Mesenchymal stem cell (in vitro differentiated cells and primary cell): ENCODE results near the gene KIRREL3.

Source experiments
- DNase-seq: peaks from one replicate; pipeline ENCODE4 v3.0.0-alpha.2; 2013
- H2AFZ ChIP-seq: one replicate; pipeline ENCODE4 v1.6.1; 2013; ENCODE audit warnings: low read depth, mild to moderate bottlenecking, control low read depth, inconsistent platforms, low read length, moderate library complexity
- H2AK5ac ChIP-seq: 2 replicates; pipeline ENCODE4 v1.6.1; 2013; ENCODE audit warnings: low read length, moderate library complexity, mild to moderate bottlenecking, inconsistent platforms; ENCODE audit not compliant: severe bottlenecking
- H2BK120ac ChIP-seq: one replicate; pipeline ENCODE4 v1.6.1; 2013; ENCODE audit warnings: low read depth, mild to moderate bottlenecking, inconsistent platforms, low read length, moderate library complexity
- H2BK12ac ChIP-seq, 2 experiments: one replicate each; pipeline ENCODE4 v1.6.1; 2013; ENCODE audit warnings: inconsistent platforms in 2 of 2, low read length in 2 of 2, mild to moderate bottlenecking in 2 of 2, moderate library complexity in 2 of 2, control low read depth in 1 of 2
- H2BK15ac ChIP-seq: one replicate; pipeline ENCODE4 v1.6.1; 2013; ENCODE audit warnings: mild to moderate bottlenecking, low read depth, inconsistent platforms; ENCODE audit not compliant: poor library complexity, severe bottlenecking
- H2BK5ac ChIP-seq: 2 replicates; pipeline ENCODE4 v1.6.1; 2013; ENCODE audit warnings: low read depth, mild to moderate bottlenecking, low read length, control low read depth, inconsistent platforms; ENCODE audit not compliant: poor library complexity, severe bottlenecking
- H3K14ac ChIP-seq, 2 experiments: one replicate each; pipeline ENCODE4 v1.6.1; 2013; ENCODE audit warnings: inconsistent platforms in 2 of 2, low read length in 2 of 2, control low read depth in 1 of 2, mild to moderate bottlenecking in 1 of 2, moderate library complexity in 1 of 2
- H3K18ac ChIP-seq, 2 experiments: one replicate each; pipeline ENCODE4 v1.6.1; 2013; ENCODE audit warnings: inconsistent platforms in 2 of 2, low read length in 2 of 2, control low read depth in 1 of 2, low read depth in 1 of 2, mild to moderate bottlenecking in 1 of 2
- H3K23ac ChIP-seq, 2 experiments: one replicate each; pipeline ENCODE4 v1.6.1; 2013; ENCODE audit warnings: inconsistent platforms in 2 of 2, low read length in 2 of 2, mild to moderate bottlenecking in 2 of 2, moderate library complexity in 2 of 2, control low read depth in 1 of 2
- H3K27ac ChIP-seq: 2 replicates; pipeline ENCODE4 v1.5.1; 2013; ENCODE audit warnings: mild to moderate bottlenecking, moderate library complexity, low read length, control low read depth, inconsistent platforms; ENCODE audit not compliant: poor library complexity, severe bottlenecking
- H3K27me3 ChIP-seq, 2 experiments: 2 replicates each; pipeline versions ENCODE4 v1.6.1 to v1.7.0; 2013; ENCODE audit warnings: low read length in 2 of 2, mild to moderate bottlenecking in 2 of 2, moderate library complexity in 2 of 2, control low read depth in 1 of 2, inconsistent platforms in 1 of 2; ENCODE audit not compliant: control insufficient read depth in 1 of 2, insufficient read depth in 1 of 2
- H3K36me3 ChIP-seq, 2 experiments: 2 replicates each; pipeline versions ENCODE4 v1.6.1 to v1.7.0; 2013; ENCODE audit warnings: low read length in 2 of 2, control low read depth in 1 of 2, inconsistent platforms in 1 of 2, low read depth in 1 of 2, mild to moderate bottlenecking in 1 of 2; ENCODE audit not compliant: insufficient read depth in 2 of 2, control insufficient read depth in 1 of 2
- H3K4ac ChIP-seq, 2 experiments: one replicate each; pipeline ENCODE4 v1.6.1; 2013; ENCODE audit warnings: inconsistent platforms in 2 of 2, low read length in 2 of 2, mild to moderate bottlenecking in 2 of 2, moderate library complexity in 2 of 2, control low read depth in 1 of 2, low read depth in 1 of 2
- H3K4me1 ChIP-seq: 2 replicates; pipeline ENCODE4 v1.6.1; 2013; ENCODE audit warnings: low read depth, low read length, control low read depth; ENCODE audit not compliant: control insufficient read depth, insufficient read depth
- H3K4me2 ChIP-seq: 2 replicates; pipeline ENCODE4 v1.6.1; 2013; ENCODE audit warnings: low read length, mild to moderate bottlenecking, inconsistent platforms; ENCODE audit not compliant: poor library complexity, severe bottlenecking
- H3K4me3 ChIP-seq, 2 experiments: 2 replicates each; pipeline versions ENCODE4 v1.5.1 to v1.7.0; 2013; ENCODE audit warnings: low read length in 2 of 2, mild to moderate bottlenecking in 2 of 2, control low read depth in 1 of 2, low read depth in 1 of 2; ENCODE audit not compliant: insufficient read depth in 1 of 2
- H3K79me1 ChIP-seq: replicated peaks from 2 replicates; pipeline ENCODE4 v1.6.1; 2013; ENCODE audit warnings: mild to moderate bottlenecking, control low read depth, low read length, inconsistent platforms; ENCODE audit not compliant: poor library complexity, severe bottlenecking
- H3K9ac ChIP-seq: 2 replicates; pipeline ENCODE4 v1.7.0; 2013; ENCODE audit warnings: mild to moderate bottlenecking, low read length, moderate library complexity
- H3K9me3 ChIP-seq: 2 replicates; pipeline ENCODE4 v1.7.0; 2013; ENCODE audit warnings: mild to moderate bottlenecking, low read length; ENCODE audit not compliant: control insufficient read depth
- H4K8ac ChIP-seq: one replicate; pipeline ENCODE4 v1.6.1; 2013; ENCODE audit warnings: inconsistent platforms, mild to moderate bottlenecking, low read length, moderate library complexity
- H4K91ac ChIP-seq: one replicate; pipeline ENCODE4 v1.6.1; 2013; ENCODE audit warnings: mild to moderate bottlenecking, low read length, inconsistent platforms
- WGBS: methylation state at CpG from one replicate; pipeline ENCODE4 v1.1.7; 2013; ENCODE audit warnings: mixed read lengths; 5-methylcytosine and 5-hydroxymethylcytosine counted together

Gene KIRREL3

DNA sequence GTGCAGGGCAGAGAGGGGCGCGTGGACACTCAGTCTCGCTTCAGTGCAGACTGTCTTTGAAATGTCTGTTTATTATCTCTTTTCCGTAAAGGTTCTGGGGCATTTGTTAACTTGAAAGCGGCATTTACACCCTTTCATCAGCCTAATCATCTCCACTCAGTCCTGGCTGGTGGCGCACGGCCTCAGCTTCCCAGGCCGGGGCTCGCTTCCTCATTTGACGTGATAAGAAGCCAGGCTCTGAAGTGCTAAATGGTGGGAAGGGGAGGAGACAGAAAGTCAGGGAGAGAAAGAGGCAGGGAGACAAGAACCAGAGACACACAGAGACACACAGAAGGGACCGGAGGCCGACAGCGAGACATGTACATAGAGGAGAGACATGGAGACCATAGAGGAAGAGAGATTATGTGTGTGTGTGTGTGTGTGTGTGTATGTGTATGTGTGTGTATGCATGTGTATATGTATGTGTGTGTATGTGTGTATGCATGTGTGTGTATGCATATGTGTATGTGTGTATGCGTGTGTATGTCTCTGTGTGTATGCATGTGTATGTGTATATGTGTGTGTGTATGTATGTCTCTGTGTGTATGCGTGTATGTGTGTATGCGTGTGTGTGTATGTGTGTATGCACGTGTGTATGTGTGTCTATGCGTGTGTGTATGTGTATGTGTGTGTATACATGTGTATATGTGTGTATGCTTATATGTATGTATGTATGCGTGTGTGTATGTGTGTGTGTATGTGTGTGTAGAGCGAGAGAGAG, 543.6 kb downstream of the KIRREL3 start:
- Histone ChIP-seq H2BK15ac (no peak overlapping the region), H2AK5ac (no peak overlapping the region), H3K27ac (no peak overlapping the region), H3K18ac (no peak overlapping the region), H2BK5ac (no peak overlapping the region), H3K4me3 (no peak overlapping the region), H3K27me3 (peaks cover 40 to 55% of the 10 kb centered on the region in 2 experiments), H2BK120ac (no peak overlapping the region), H3K9ac (no peak overlapping the region), H3K23ac (no peak overlapping the region), H2AFZ (no peak overlapping the region), H3K4me2 (no peak overlapping the region), H4K8ac (no peak overlapping the region), H3K14ac (peak overlapping the region in 1 of 2 experiments; percentile 66), H3K4me1 (no peaks in the 10 kb centered on the region), H3K9me3 (no peaks in the 10 kb centered on the region), H3K4ac (no peak overlapping the region), H3K79me1 (no peaks in the 10 kb centered on the region), H3K36me3 (peaks cover 0 to 3% of the 10 kb centered on the region in 2 experiments), H2BK12ac (no peak overlapping the region), H4K91ac (no peak overlapping the region)
- 44% methylated on average over 17 of the region's 20 CpGs for WGBS
- DNase-seq, result no peak

DNA sequence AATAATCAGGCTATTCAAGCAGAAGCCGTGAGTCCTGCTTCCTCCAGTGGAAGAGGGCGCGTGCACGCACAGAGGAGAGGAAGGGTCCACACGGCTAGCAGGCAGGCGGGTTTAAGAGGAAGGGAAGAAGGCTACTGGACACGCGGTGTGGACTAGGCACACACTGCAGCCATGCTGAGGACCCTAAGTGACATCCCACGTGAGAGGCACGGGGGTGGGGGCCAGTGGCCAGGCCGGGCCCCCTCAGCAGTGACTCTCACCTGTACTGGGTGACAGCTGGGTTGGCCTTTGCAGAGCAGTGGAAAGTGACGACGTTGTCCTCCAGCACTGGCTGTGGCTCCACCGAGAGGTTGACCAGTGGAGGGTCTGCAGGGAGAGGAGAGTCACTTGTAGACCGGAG, 544.5 kb downstream of the KIRREL3 start:
- Histone ChIP-seq H3K9me3 (no peaks in the 10 kb centered on the region), H2AFZ (no peak overlapping the region)

DNA sequence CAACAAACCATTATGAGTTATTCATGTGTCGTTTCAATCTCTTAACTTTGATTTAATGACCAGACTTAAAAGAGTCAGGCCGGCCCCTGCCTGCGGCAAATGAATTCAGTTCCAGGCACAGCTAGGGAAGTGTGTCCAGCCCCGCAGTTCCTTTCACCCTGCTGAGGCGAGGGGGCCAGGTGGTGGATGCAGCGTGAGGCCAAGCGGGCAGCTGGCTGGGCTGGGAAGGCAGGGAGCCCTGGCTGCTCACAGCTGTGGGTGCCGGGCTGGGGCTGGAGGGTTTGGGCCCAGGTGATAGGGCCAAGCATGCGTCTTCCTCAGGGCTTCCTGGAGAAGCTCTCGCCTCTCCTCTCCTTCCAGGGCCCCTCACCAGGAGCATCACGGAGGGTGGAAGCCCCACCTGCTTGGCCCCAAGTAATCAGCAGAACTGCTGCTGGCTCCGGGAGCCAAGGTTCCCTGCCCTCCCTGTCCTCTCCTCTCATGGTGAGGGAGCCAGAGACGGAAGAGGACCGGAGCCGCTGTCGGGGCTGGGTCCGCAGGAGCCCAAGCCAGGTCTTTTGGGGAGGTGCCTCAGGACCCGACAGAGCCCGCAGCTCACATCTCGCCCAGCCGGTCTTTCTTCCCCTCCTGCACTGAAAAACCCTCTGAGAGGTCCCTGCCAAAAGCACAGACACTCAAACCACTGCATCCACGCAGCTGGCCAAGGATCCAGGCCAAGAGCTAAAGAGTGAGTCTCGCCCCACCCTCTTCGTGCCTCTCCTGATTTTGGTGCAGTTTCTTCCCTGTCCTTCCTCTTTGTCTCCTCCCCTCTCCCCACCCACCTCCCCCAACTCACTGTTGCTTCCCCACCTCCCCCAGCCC, 548.1 kb downstream of the KIRREL3 start:
- Histone ChIP-seq H3K14ac (no peak overlapping the region), H2AK5ac (no peak overlapping the region), H4K91ac (no peak overlapping the region), H3K4me1 (peaks cover 8% of the 10 kb centered on the region), H3K79me1 (no peaks in the 10 kb centered on the region), H2BK120ac (no peak overlapping the region), H4K8ac (no peak overlapping the region), H2BK12ac (no peak overlapping the region), H2BK5ac (no peak overlapping the region), H3K9me3 (no peaks in the 10 kb centered on the region), H3K4me3 (no peak overlapping the region), H3K27ac (no peak overlapping the region), H3K23ac (no peak overlapping the region), H3K27me3 (peaks cover 24 to 32% of the 10 kb centered on the region in 2 experiments), H3K36me3 (peaks cover 0 to 8% of the 10 kb centered on the region in 2 experiments), H3K9ac (no peak overlapping the region), H3K4ac (no peak overlapping the region), H3K4me2 (no peak overlapping the region), H2AFZ (no peak overlapping the region), H2BK15ac (no peak overlapping the region), H3K18ac (no peak overlapping the region)
- DNase-seq, result no peak
- WGBS, result 57% methylated on average over 24 of the region's 24 CpGs

More for the DNA sequence above, 544.5 kb downstream of the KIRREL3 start:
- no peak overlapping the region for H3K18ac ChIP-seq
- H2BK120ac ChIP-seq, result no peak overlapping the region
- no peak overlapping the region for H2BK15ac ChIP-seq
- H3K27me3 ChIP-seq, result peaks cover 41 to 52% of the 10 kb centered on the region in 2 experiments
- no peak overlapping the region for H3K27ac ChIP-seq
- no peaks in the 10 kb centered on the region for H3K79me1 ChIP-seq
- no peak overlapping the region for H3K9ac ChIP-seq
- no peak for DNase-seq
- H2AK5ac ChIP-seq, result no peak overlapping the region
- H2BK5ac ChIP-seq, result no peak overlapping the region
- no peak overlapping the region for H3K14ac ChIP-seq
- no peak overlapping the region for H3K23ac ChIP-seq
- no peak overlapping the region for H4K91ac ChIP-seq
- no peak overlapping the region for H3K4me3 ChIP-seq
- H4K8ac ChIP-seq, result no peak overlapping the region
- no peak overlapping the region for H3K4ac ChIP-seq
- peaks cover 0 to 6% of the 10 kb centered on the region in 2 experiments for H3K36me3 ChIP-seq
- H3K4me2 ChIP-seq, result no peak overlapping the region
- no peak overlapping the region for H2BK12ac ChIP-seq
- 75% methylated on average over 15 of the region's 15 CpGs for WGBS
- peaks cover 3% of the 10 kb centered on the region for H3K4me1 ChIP-seq

DNA sequence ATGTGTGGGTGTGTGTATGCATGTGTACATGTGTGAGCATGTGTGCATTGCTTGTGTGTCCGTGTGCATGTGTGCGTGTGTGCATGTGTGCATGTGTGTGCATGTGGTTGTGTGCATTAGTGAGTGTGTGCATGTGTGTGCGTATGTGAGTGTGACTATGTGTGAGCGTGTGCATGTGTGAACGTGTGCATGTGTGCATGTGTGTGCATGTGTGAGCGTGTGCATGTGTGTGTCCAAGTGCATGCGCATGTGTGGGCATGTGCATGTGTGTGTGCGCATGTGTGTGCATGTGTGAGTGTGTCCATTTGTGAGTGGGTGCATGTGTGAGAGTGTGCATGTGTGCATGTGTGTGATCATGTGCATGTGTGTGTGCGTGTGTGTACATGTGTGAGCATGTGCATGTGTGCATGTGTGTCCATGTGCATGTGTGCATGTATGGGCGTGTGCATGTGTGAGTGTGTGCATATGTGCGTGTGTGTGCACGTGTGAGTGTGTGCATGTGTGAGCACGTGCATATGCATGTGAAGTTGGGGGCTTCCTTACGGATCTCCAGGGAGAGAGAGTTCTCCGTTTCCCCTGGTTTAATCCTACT, 549.3 kb downstream of the KIRREL3 start:
- Histone ChIP-seq H3K14ac (peak overlapping the region in 1 of 2 experiments; percentile 8), H2AK5ac (no peak overlapping the region), H3K4me3 (peak overlapping the region in 1 of 2 experiments; percentile 24), H3K4me1 (peaks cover 8% of the 10 kb centered on the region), H3K18ac (no peak overlapping the region), H3K23ac (no peak overlapping the region), H3K36me3 (peaks cover 0 to 8% of the 10 kb centered on the region in 2 experiments), H2AFZ (no peak overlapping the region), H2BK120ac (no peak overlapping the region), H4K8ac (no peak overlapping the region), H2BK15ac (no peak overlapping the region), H4K91ac (peak overlapping the region; percentile 32), H3K4me2 (no peak overlapping the region), H3K9ac (no peak overlapping the region), H2BK12ac (no peak overlapping the region), H3K9me3 (no peaks in the 10 kb centered on the region), H3K27me3 (peaks cover 13 to 29% of the 10 kb centered on the region in 2 experiments), H2BK5ac (no peak overlapping the region), H3K79me1 (no peaks in the 10 kb centered on the region), H3K27ac (no peak overlapping the region), H3K4ac (no peak overlapping the region)
- WGBS, result 89% methylated on average over 13 of the region's 15 CpGs
- no peak for DNase-seq
